Epidermal melanocyte (primary cell): ENCODE measurements around the gene SRPRB.

Experiments
- DNase-seq: peaks from one replicate; pipeline ENCODE4 v3.0.0; 2011; ENCODE audit warnings: low spot score; ENCODE audit not compliant: insufficient read length

SRPRB gene

DNA sequence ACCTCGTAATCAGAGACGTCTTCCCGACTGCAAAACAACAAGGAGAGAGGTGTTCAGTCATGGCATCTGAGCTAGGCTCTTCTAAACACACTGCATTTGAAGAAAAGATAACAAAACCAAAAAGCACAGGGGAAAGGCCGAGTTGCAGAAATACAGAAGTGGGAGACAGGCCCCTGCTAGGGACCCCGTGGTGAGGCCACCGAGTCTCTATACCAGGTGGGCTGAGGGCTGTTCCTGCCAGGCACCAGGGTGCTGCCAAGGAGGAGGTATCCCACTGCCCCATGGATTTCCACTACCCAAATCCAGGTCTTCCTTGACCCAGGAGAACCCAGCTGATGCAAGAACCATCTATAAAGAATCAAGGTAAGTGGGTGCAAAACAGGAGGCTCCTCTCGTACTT, 59.0 kb downstream of the SRPRB start:
- DNase-seq, result no peak

GRCh38 chr3:133865136-133865855, 59.7 kb downstream of the SRPRB start:
- DNase-seq, result no peak

GRCh38 chr3:133866141-133866540, 60.5 kb downstream of the SRPRB start:
- no peak for DNase-seq

DNA sequence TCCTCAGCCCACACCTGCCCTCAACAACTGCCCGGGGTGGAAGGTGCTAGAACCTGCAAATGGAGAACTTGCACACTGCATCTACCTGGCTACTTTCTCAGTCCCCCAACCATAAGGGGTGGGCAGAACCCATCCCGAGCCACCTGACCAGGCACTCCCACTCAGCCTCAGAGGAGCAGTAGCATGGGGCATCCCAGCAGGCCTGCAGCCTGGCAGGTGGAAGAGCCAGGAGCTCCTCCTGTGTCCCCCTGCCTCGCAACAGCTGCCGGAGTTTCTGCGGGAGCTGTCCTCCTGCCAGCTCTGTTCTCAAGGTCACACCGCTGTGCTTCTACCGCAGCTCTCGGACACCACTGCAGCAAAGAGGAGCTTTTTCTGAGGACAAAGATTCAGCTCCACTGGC, 62.6 kb downstream of the SRPRB start:
- DNase-seq, result no peak

DNA sequence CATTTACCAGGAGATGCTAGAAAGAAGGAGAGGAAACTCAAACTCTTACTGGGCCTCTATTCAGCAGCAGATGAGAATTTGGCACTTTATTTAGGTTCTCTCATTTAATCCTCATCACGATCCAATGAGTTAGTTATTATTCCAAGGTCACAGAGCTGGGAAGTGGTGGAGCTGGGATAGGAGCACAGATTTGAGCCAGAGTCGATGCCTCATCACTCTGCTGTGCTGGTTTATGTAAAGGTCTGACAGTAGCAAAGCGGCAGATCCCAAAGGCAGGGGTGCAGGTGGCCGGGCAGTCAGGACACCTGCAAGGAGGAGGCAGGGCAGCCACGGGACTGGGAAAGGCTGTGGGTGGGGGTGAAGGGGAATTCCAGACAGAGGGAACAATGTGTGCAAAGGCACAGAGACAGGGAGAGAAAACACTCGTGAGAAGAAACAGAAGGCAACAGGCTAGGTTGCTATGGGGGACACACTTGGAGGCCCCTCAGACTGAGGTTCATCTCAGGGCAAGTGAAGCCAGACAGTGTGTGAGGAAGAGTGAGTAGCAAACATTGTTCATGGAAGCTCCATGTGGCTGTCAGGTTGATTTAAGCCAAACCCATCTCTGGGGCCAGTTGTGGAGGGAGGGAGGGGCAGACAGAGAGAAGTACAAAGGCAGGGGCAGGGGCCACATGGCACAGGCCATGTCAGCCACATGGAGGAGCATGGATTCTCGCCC, 63.3 kb downstream of the SRPRB start:
- DNase-seq, result no peak

GRCh38 chr3:133869586-133869985, 64.0 kb downstream of the SRPRB start:
- no peak for DNase-seq

DNA sequence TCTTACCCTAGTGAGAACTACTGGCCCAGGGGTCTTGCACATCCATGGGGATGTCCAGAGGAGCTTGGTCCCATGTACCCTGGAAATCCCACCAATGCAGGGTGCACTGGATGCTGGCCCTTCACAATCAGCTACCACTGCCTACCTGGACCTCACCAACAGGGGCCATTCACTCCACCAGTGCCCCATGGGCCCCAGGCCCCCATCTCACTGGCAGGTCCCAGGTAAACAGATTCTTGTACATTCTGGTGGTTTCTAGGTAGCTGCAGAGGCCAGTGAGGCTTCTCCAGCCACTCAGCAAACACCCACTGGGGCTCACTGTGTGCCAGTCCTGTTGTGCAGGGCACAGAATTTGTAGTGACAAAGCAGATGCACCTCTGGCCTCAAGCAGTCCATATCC, 65.2 kb downstream of the SRPRB start:
- DNase-seq, result no peak
